MM.1S (cell line): Measurements from ENCODE around the gene SURF1.
"Not testable (repeated sequence)": the region's sequence is repeated elsewhere in the genome, so short reads cannot be mapped to it uniquely, and the experiment has no call there.

Experiments
- DNase-seq: peaks from one replicate; pipeline ENCODE4 v3.0.0-alpha.2; 2015
- H2AFZ ChIP-seq: fragments of 300-600 bp; sonication (generic); 2 replicates; pipeline ENCODE4 v1.6.0; 2016; ENCODE audit warnings: antibody characterized with exemption, low read length
- H3F3A ChIP-seq: fragments of 300-600 bp; sonication (generic); 2 replicates; pipeline ENCODE4 v1.6.1; 2016; ENCODE audit warnings: mild to moderate bottlenecking, antibody characterized with exemption, low read length, moderate library complexity, mixed read lengths; ENCODE audit not compliant: insufficient read depth
- H3K27ac ChIP-seq: fragments of 300-600 bp; sonication (generic); 2 replicates; pipeline ENCODE4 v1.5.1; 2016; ENCODE audit warnings: mild to moderate bottlenecking, low read length
- H3K27me3 ChIP-seq: fragments of 300-600 bp; sonication (generic); replicated peaks from 2 replicates; pipeline ENCODE4 v1.6.0; 2016; ENCODE audit warnings: low read length; ENCODE audit not compliant: insufficient read depth
- H3K36me3 ChIP-seq: fragments of 300-600 bp; sonication (generic); replicated peaks from 2 replicates; pipeline ENCODE4 v1.6.1; 2016; ENCODE audit warnings: mild to moderate bottlenecking, low read length, mixed read lengths; ENCODE audit not compliant: insufficient read depth
- H3K4me1 ChIP-seq: fragments of 300-600 bp; sonication (generic); 2 replicates; pipeline ENCODE4 v1.6.1; 2016; ENCODE audit warnings: low read length, mixed read lengths
- H3K4me2 ChIP-seq: fragments of 300-600 bp; sonication (generic); 2 replicates; pipeline ENCODE4 v1.6.0; 2016; ENCODE audit warnings: low read depth, low read length
- H3K4me3 ChIP-seq: fragments of 300-600 bp; sonication (generic); 2 replicates; pipeline ENCODE4 v1.5.1; 2016; ENCODE audit warnings: low read length, mixed read lengths
- H3K79me2 ChIP-seq: fragments of 300-600 bp; sonication (generic); 2 replicates; pipeline ENCODE4 v1.6.1; 2016; ENCODE audit warnings: mixed run types, low read length, mixed read lengths
- H3K9ac ChIP-seq: fragments of 300-600 bp; sonication (generic); 2 replicates; pipeline ENCODE4 v1.6.1; 2016; ENCODE audit warnings: low read length, mixed read lengths
- H3K9me2 ChIP-seq: fragments of 300-600 bp; sonication (generic); replicated peaks from 2 replicates; pipeline ENCODE4 v1.6.1; 2016; ENCODE audit warnings: mild to moderate bottlenecking, low read length, mixed read lengths; ENCODE audit not compliant: insufficient read depth
- H3K9me3 ChIP-seq: fragments of 300-600 bp; sonication (generic); replicated peaks from 2 replicates; pipeline ENCODE4 v1.6.1; 2016; ENCODE audit warnings: mild to moderate bottlenecking, low read length, mixed read lengths; ENCODE audit not compliant: insufficient read depth
- H4K20me1 ChIP-seq: fragments of 300-600 bp; sonication (generic); 2 replicates; pipeline ENCODE4 v1.6.1; 2016; ENCODE audit warnings: mild to moderate bottlenecking, low read length, moderate library complexity, mixed read lengths; ENCODE audit not compliant: insufficient read depth
- CTCF ChIP-seq: fragments of 300-600 bp; sonication (generic); IDR thresholded peaks from 2 replicates; pipeline ENCODE4 v1.5.1; 2016; ENCODE audit warnings: antibody characterized with exemption, low read length, mixed read lengths
- EZH2 ChIP-seq: fragments of 300-600 bp; sonication (generic); optimal IDR thresholded peaks from 2 replicates; pipeline ENCODE3; 2017; ENCODE audit warnings: low read depth, mild to moderate bottlenecking, antibody characterized with exemption, low read length, mixed read lengths
- EZH2phosphoT487 ChIP-seq: fragments of 300-600 bp; sonication (generic); IDR thresholded peaks from 2 replicates; pipeline ENCODE4 v1.6.1; 2018; ENCODE audit warnings: antibody characterized with exemption, low read length

Gene SURF1

GRCh38 chr9:133321411-133321935 is 34.8 kb downstream of the SURF1 start:
- Histone ChIP-seq H3K79me2 (no peaks in the 10 kb centered on the region), H3K9me3 (no peaks in the 10 kb centered on the region), H3K9ac (no peak overlapping the region), H3K27ac (no peak overlapping the region), H3K9me2 (no peaks in the 10 kb centered on the region), H3K4me3 (no peak overlapping the region), H3K4me1 (no peaks in the 10 kb centered on the region), H2AFZ (no peak overlapping the region), H3K4me2 (no peak overlapping the region), H4K20me1 (no peaks in the 10 kb centered on the region), H3K36me3 (no peaks in the 10 kb centered on the region), H3K27me3 (peaks cover 88% of the 10 kb centered on the region), H3F3A (no peaks in the 10 kb centered on the region)
- no peak for DNase-seq
- no peak for TF ChIP-seq CTCF
- no peak for TF ChIP-seq EZH2phosphoT487
- no peak for TF ChIP-seq EZH2

- Histone ChIP-seq H3K36me3 (no peaks in the 10 kb centered on the region), H3K9me2 (no peaks in the 10 kb centered on the region)
These were observed 35.8 kb downstream of the SURF1 start for GRCh38 chr9:133320421-133320881.

GRCh38 chr9:133317551-133317950 is 38.7 kb downstream of the SURF1 start:
- H2AFZ ChIP-seq, H3K79me2 ChIP-seq, DNase-seq, H3K4me1 ChIP-seq, H3K9ac ChIP-seq, H3K4me2 ChIP-seq, H3K9me2 ChIP-seq, H3K4me3 ChIP-seq, H3F3A ChIP-seq, H4K20me1 ChIP-seq, H3K27ac ChIP-seq, H3K9me3 ChIP-seq, H3K36me3 ChIP-seq: not testable (repeated sequence)
- H3K27me3 ChIP-seq = peaks cover 53% of the 10 kb centered on the region

More at GRCh38 chr9:133320421-133320881, 35.8 kb downstream of the SURF1 start:
- no peak overlapping the region for H3K27ac ChIP-seq
- H3K4me3 ChIP-seq = no peak overlapping the region
- TF ChIP-seq EZH2phosphoT487 = no peak
- no peak for TF ChIP-seq EZH2
- no peak; the same call in 1 of the 2 replicates for TF ChIP-seq CTCF
- H3F3A ChIP-seq = no peaks in the 10 kb centered on the region
- H3K9ac ChIP-seq = no peak overlapping the region
- no peaks in the 10 kb centered on the region for H3K4me1 ChIP-seq
- H3K9me3 ChIP-seq = no peaks in the 10 kb centered on the region
- no peak overlapping the region for H2AFZ ChIP-seq
- H3K27me3 ChIP-seq = peaks cover 82% of the 10 kb centered on the region
- H4K20me1 ChIP-seq = no peaks in the 10 kb centered on the region
- DNase-seq = no peak
- no peaks in the 10 kb centered on the region for H3K79me2 ChIP-seq
- H3K4me2 ChIP-seq = no peak overlapping the region

- TF ChIP-seq EZH2 (no peak), EZH2phosphoT487 (no peak), CTCF (no peak)
These were observed 40.3 kb downstream of the SURF1 start for GRCh38 chr9:133315997-133316396.

More at GRCh38 chr9:133315997-133316396, 40.3 kb downstream of the SURF1 start:
- Histone ChIP-seq H3K4me2 (no peak overlapping the region), H3K9ac (no peak overlapping the region), H3K27ac (no peak overlapping the region), H3K4me1 (no peaks in the 10 kb centered on the region), H2AFZ (no peak overlapping the region), H3K36me3 (no peaks in the 10 kb centered on the region), H4K20me1 (no peaks in the 10 kb centered on the region), H3K9me3 (no peaks in the 10 kb centered on the region), H3K79me2 (no peaks in the 10 kb centered on the region), H3K27me3 (peaks cover 39% of the 10 kb centered on the region), H3K4me3 (no peak overlapping the region), H3K9me2 (no peaks in the 10 kb centered on the region), H3F3A (no peaks in the 10 kb centered on the region)
- DNase-seq = no peak
